Panc1 (cell line): ENCODE data around the gene SPTBN1. TPM values are rescaled to one million over a fixed set of nuclear protein-coding genes. Genes with fewer than 3 reads are reported as not detected.

Experiments used
- ATAC-seq: fragments of 200-7000 bp; cut with Tn5 transposase; 2 replicates; pipeline ENCODE4 v1.9.1; 2020; ENCODE audit warnings: mild to moderate bottlenecking, moderate library complexity
- BruUV-seq: library from RNA; stranded (reverse); fragments of 400-500 nt; replicated peaks from 2 replicates; lab custom pipeline; 2021; lab: Mats Ljungman, UMichigan
- CTCF ChIA-PET: fragments of 300-600 bp; sonication (Branson Sonifier 250); formaldehyde crosslinking; loops from one replicate; lab custom pipeline; 2022; ENCODE audit warnings: antibody characterized with exemption; lab: Charles Lee
- POLR2A ChIA-PET: fragments of 300-600 bp; sonication (Branson Sonifier 250); formaldehyde crosslinking; loops from one replicate; lab custom pipeline; 2022; ENCODE audit warnings: antibody characterized with exemption; lab: Charles Lee
- DNase-seq: peaks from one replicate; pipeline ENCODE4 v3.0.0-alpha.2; 2010; ENCODE audit warnings: low read depth, low spot score
- H3K27ac ChIP-seq: 2 replicates; pipeline ENCODE4 v1.5.1; 2011; ENCODE audit warnings: mild to moderate bottlenecking, low read length, inconsistent platforms
- H3K27me3 ChIP-seq: fragments of 200-500 bp; sonication (Bioruptor generic); 2 replicates; pipeline ENCODE4 v1.6.0; 2014; ENCODE audit warnings: low read length, inconsistent platforms; ENCODE audit not compliant: control insufficient read depth, insufficient read depth
- H3K36me3 ChIP-seq: fragments of 200-500 bp; sonication (Bioruptor generic); 2 replicates; pipeline ENCODE4 v1.5.1; 2014; ENCODE audit warnings: inconsistent platforms, mild to moderate bottlenecking, low read length, moderate library complexity; ENCODE audit not compliant: control insufficient read depth, insufficient read depth
- H3K4me1 ChIP-seq: 2 replicates; pipeline ENCODE4 v1.5.1; 2011; ENCODE audit warnings: inconsistent platforms, mild to moderate bottlenecking, low read length, moderate library complexity; ENCODE audit not compliant: control insufficient read depth, insufficient read depth
- H3K4me3 ChIP-seq, 2 experiments: 2 replicates each; pipeline ENCODE4 v1.5.1; 2011 to 2012; ENCODE audit warnings: low read depth in 2 of 2, low read length in 2 of 2, mild to moderate bottlenecking in 2 of 2, inconsistent platforms in 1 of 2, moderate library complexity in 1 of 2
- H3K9me3 ChIP-seq: fragments of 200-500 bp; sonication (Bioruptor generic); 2 replicates; pipeline ENCODE4 v1.5.1; 2014; ENCODE audit warnings: low read depth, mild to moderate bottlenecking, inconsistent platforms, low read length, moderate library complexity; ENCODE audit not compliant: control insufficient read depth, insufficient read depth
- POLR2AphosphoS5 ChIP-seq: IDR thresholded peaks from 2 replicates; pipeline ENCODE4 v1.6.1; 2012; ENCODE audit warnings: mild to moderate bottlenecking, low read depth, low read length, moderate library complexity
- REST ChIP-seq, 2 experiments: IDR thresholded peaks; 2 replicates each; pipeline ENCODE4 v1.6.1; 2011 to 2012; ENCODE audit warnings: low read depth in 2 of 2, control low read depth in 1 of 2, low read length in 1 of 2, mild to moderate bottlenecking in 1 of 2, moderate library complexity in 1 of 2; ENCODE audit not compliant: insufficient read depth in 1 of 2
- SIN3A ChIP-seq: IDR thresholded peaks from 2 replicates; pipeline ENCODE4 v1.6.1; 2012; ENCODE audit warnings: low read depth, mild to moderate bottlenecking, low read length, moderate library complexity, borderline replicate concordance; ENCODE audit not compliant: insufficient read depth
- TCF7L2 ChIP-seq: IDR thresholded peaks from 2 replicates; pipeline ENCODE4 v1.6.1; 2011; ENCODE audit warnings: mild to moderate bottlenecking, low read depth, low read length, inconsistent platforms
- in situ Hi-C: cut with HindIII; loops from 2 replicates; pipeline ENCODE4 v1.10.0; 2016; ENCODE audit warnings: low sequenced_read_pairs, low pct_unique_long_range_greater_than_20kb
- intact Hi-C: fragments of 100-400 bp; cut with micrococcal nuclease; formaldehyde crosslinking; loops from one replicate; pipeline ENCODE4 v1.10.0; 2022; ENCODE audit not compliant: unreplicated experiment
- total RNA-seq: library from RNA; stranded (reverse); gene quantifications from one replicate; pipeline ENCODE4 v1.2.1, GENCODE V29; 2021; ENCODE audit not compliant: unreplicated experiment
- TF ChIP-seq, protein P1 (sequence below): fragments of 450-650 bp; IDR thresholded peaks from 2 replicates; pipeline ENCODE4 v1.5.1; 2017; ENCODE audit warnings: mild to moderate bottlenecking

Gene SPTBN1
- total RNA-seq, 1 experiment from 2014 or later: 169 TPM

DNA sequence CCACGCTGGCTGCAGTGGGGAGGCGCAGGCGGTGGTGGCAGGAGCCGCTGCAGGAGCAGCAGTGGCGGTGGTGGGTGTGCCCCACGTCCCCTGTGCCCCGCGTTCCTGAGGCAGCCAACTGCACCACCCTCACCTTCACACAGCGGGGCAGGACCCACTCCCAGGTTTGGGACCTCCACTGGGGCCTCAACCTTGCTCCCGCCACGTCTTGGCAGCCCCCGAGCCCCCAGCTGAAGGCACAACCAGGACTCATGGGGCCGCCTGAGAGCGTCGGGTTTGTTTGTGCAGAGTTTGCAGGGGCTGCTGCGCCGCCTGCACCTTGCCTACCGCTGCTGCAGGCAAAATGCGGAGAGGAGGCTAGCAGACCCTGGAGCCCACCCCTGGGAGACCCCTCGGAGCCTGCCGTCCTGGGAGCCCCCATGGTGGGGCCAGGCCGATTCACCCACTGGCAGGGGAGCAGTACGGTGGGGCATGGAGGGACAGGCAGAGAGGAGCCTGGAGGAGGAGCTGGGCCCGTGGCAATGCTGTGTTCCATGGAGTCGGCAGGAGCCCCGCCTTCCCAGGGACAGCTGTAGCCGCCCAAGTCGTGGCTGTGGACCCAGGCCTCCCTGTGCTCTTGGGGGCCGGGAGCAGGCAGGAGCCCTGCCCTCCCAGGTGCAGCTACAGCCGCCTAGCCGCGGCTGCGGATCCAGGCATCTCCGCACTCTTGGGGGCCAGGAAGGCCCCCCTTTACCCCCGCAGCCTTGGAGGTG lies 252.6 kb downstream of the SPTBN1 start:
- H3K27me3 ChIP-seq: no peaks in the 10 kb centered on the region
- peak overlapping the region; percentile 19; the same call in 1 of the 2 replicates for H3K27ac ChIP-seq
- H3K4me1 ChIP-seq: peaks cover 4% of the 10 kb centered on the region; the same call in 1 of the 2 replicates
- TF ChIP-seq POLR2AphosphoS5 (no peak), REST (IDR thresholded peaks at IDR 0.05; ENCODE audit: insufficient read depth in 1 of 2, low read depth in 2 of 2, low read length in 1 of 2) (no peak), TCF7L2 (no peak), SIN3A (no peak)
- TF ChIP-seq, protein P1, sequence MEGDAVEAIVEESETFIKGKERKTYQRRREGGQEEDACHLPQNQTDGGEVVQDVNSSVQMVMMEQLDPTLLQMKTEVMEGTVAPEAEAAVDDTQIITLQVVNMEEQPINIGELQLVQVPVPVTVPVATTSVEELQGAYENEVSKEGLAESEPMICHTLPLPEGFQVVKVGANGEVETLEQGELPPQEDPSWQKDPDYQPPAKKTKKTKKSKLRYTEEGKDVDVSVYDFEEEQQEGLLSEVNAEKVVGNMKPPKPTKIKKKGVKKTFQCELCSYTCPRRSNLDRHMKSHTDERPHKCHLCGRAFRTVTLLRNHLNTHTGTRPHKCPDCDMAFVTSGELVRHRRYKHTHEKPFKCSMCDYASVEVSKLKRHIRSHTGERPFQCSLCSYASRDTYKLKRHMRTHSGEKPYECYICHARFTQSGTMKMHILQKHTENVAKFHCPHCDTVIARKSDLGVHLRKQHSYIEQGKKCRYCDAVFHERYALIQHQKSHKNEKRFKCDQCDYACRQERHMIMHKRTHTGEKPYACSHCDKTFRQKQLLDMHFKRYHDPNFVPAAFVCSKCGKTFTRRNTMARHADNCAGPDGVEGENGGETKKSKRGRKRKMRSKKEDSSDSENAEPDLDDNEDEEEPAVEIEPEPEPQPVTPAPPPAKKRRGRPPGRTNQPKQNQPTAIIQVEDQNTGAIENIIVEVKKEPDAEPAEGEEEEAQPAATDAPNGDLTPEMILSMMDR: no peak
- ATAC-seq (peak; percentile 88), DNase-seq (no peak)
- intact Hi-C loops (no loop called here), in situ Hi-C loops (no loop called here)
- ChIA-PET POLR2A (no interaction called here), CTCF (no interaction called here)
- peak overlapping the region; percentile 37 to 49 for H3K4me3 ChIP-seq
- no peaks in the 10 kb centered on the region for H3K9me3 ChIP-seq
- no peaks in the 10 kb centered on the region for H3K36me3 ChIP-seq
- no TSS peak for BruUV-seq

DNA sequence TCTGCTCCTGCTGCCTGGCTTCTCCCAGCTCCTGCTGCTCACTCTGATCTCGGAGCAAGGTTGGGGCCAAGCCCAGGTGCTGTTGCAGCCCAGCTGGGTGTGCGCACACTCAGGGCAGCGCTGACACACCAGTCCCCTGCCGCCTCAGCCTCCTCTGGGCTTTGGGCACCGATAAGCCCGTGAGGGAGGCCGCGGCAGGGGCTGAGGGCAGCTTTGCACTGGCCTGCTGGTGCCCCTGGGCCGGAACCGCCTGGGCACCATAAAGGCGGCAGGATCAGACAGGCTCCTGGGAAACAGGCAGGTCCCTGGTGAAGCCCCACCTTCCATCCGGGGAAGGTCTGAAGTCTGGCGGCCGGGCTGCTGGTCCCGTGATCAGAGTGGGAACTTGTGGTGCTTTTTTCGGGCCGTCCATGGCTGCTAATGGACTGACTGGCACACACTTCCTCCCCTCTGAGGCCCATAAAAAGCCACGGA lies 253.2 kb downstream of the SPTBN1 start:
- Histone ChIP-seq H3K9me3 (no peaks in the 10 kb centered on the region), H3K27ac (peak overlapping the region; percentile 19; the same call in 1 of the 2 replicates), H3K4me3 (peak overlapping the region; percentile 37 to 49), H3K4me1 (peaks cover 4% of the 10 kb centered on the region; the same call in 1 of the 2 replicates), H3K36me3 (no peaks in the 10 kb centered on the region), H3K27me3 (no peaks in the 10 kb centered on the region)
- ATAC-seq (peak; percentile 75), DNase-seq (no peak)
- in situ Hi-C loops (no loop called here), intact Hi-C loops (no loop called here)
- BruUV-seq: no TSS peak
- ChIA-PET POLR2A (no interaction called here), CTCF (no interaction called here)
- TF ChIP-seq, protein P1: no peak
- TF ChIP-seq TCF7L2: peak; percentile 60
